ENCODE measurements around the gene URB2.
"Not testable (repeated sequence)": the region's sequence is repeated elsewhere in the genome, so short reads cannot be mapped to it uniquely, and the experiment has no call there.

URB2 gene

GRCh38 chr1:229625915-229626831, at the start of gene URB2, which contains the start of gene TAF5L:
TSS of gene URB2 (plus strand) at chr1:229626247. CDS start at chr1:229627634, 1,387 bp downstream.
TSS of gene TAF5L (minus strand) at chr1:229626122. CDS start at chr1:229614482, 11,640 bp downstream.
- DNase-seq, result peak; percentile 73 to 80

- peak; percentile 55 to 59 for DNase-seq
Observed at GRCh38 chr1:229578168-229579058, 47.6 kb upstream of the URB2 start.

- peak; percentile 65 to 85 for DNase-seq
Observed at GRCh38 chr1:229579059-229579673, 46.9 kb upstream of the URB2 start.

GRCh38 chr1:229581485-229581884, 44.6 kb upstream of the URB2 start:
- DNase-seq, result no peak

GRCh38 chr1:229582011-229582694, 43.9 kb upstream of the URB2 start:
- DNase-seq, result peak; percentile 11 to 32

GRCh38 chr1:229582715-229583114, 43.3 kb upstream of the URB2 start:
- DNase-seq, result no peak

GRCh38 chr1:229585338-229585737, 40.7 kb upstream of the URB2 start:
- peak; percentile 5 to 7 for DNase-seq

- no peak for DNase-seq
Observed at GRCh38 chr1:229590119-229590518, 35.9 kb upstream of the URB2 start.

- no peak for DNase-seq
Observed at GRCh38 chr1:229593800-229594199, 32.2 kb upstream of the URB2 start.

GRCh38 chr1:229594227-229595008, 31.6 kb upstream of the URB2 start:
- DNase-seq, result no peak

GRCh38 chr1:229595876-229596275, 30.2 kb upstream of the URB2 start:
- DNase-seq, result not testable (repeated sequence)

GRCh38 chr1:229596925-229597699, 28.9 kb upstream of the URB2 start:
- no peak for DNase-seq

- no peak for DNase-seq
Observed at GRCh38 chr1:229597877-229598276, 28.2 kb upstream of the URB2 start.

GRCh38 chr1:229599218-229599954, 26.7 kb upstream of the URB2 start:
- no peak for DNase-seq

GRCh38 chr1:229600229-229600628, 25.8 kb upstream of the URB2 start:
- DNase-seq, result no peak

GRCh38 chr1:229603371-229604005, 22.6 kb upstream of the URB2 start:
- DNase-seq, result no peak

- DNase-seq, result no peak
Observed at GRCh38 chr1:229607370-229607769, 18.7 kb upstream of the URB2 start.

GRCh38 chr1:229608590-229608989, 17.5 kb upstream of the URB2 start:
- DNase-seq, result no peak

GRCh38 chr1:229613938-229614337, 12.1 kb upstream of the URB2 start:
- no peak for DNase-seq

All from Kasumi-1 (cell line).